HCT116 (cell line): ENCODE results near the gene BNIPL. TPM values are rescaled to one million over a fixed set of nuclear protein-coding genes. Genes with fewer than 3 reads are reported as not detected.
A peak's percentile ranks its signal among the peaks of the same experiment; 100 is the strongest.

ENCODE experiments used
- ATAC-seq: fragments of 200-7000 bp; cut with Tn5 transposase; 2 replicates; pipeline ENCODE4 v1.9.1; 2020; ENCODE audit warnings: mild to moderate bottlenecking, moderate library complexity
- BruUV-seq: library from RNA; stranded (reverse); fragments of 400-500 nt; replicated peaks from 2 replicates; lab custom pipeline; 2021; lab: Mats Ljungman, UMichigan
- CTCF ChIA-PET: fragments of 300-600 bp; sonication (Branson Sonifier 250); formaldehyde crosslinking; loops from one replicate; lab custom pipeline; 2021; ENCODE audit warnings: antibody characterized with exemption; lab: Charles Lee
- POLR2A ChIA-PET: fragments of 300-600, 350-600 bp; sonication (Branson Sonifier 250); formaldehyde crosslinking; loops from one replicate; lab custom pipeline; 2021; ENCODE audit warnings: antibody characterized with exemption; lab: Charles Lee
- RAD21 ChIA-PET, 2 experiments: fragments of 300-600 bp; sonication (Branson Sonifier 250); formaldehyde crosslinking; loops; one replicate each; lab custom pipeline; 2023; ENCODE audit warnings: low total read pairs in 2 of 2; ENCODE audit not compliant: uncharacterized antibody in 2 of 2, unreplicated experiment in 2 of 2, low non-redundant PET in 1 of 2; lab: Charles Lee
- DNase-seq: peaks from one replicate; pipeline ENCODE4 v3.0.0-alpha.2; 2010; ENCODE audit warnings: low read depth, low spot score
- H2AFZ ChIP-seq: fragments of 200-600 bp; shearing (Covaris generic), sonication (generic); 2 replicates; pipeline ENCODE4 v1.6.1; 2017; ENCODE audit warnings: low read depth, mixed run types, mixed read lengths, antibody characterized with exemption, low read length; ENCODE audit not compliant: poor library complexity, severe bottlenecking
- H3K27ac ChIP-seq: 2 replicates; pipeline ENCODE4 v1.5.1; 2012; ENCODE audit warnings: low read depth, low read length
- H3K27me3 ChIP-seq: fragments of 200-600 bp; sonication (generic); 2 replicates; pipeline ENCODE4 v1.6.1; 2016; ENCODE audit warnings: mixed run types, low read length, mixed read lengths; ENCODE audit not compliant: insufficient read depth
- H3K36me3 ChIP-seq, 2 experiments: fragments of 200-500 bp in 1 of 2; fragments of 200-600 bp in 1 of 2; sonication (Bioruptor generic) in 1 of 2; sonication (generic) in 1 of 2; 2 replicates each; pipeline versions ENCODE4 v1.5.1 to v1.6.1; 2014 to 2016; ENCODE audit warnings: low read length in 2 of 2, inconsistent platforms in 1 of 2, mixed read lengths in 1 of 2, mixed run types in 1 of 2; ENCODE audit not compliant: insufficient read depth in 2 of 2, control insufficient read depth in 1 of 2
- H3K4me1 ChIP-seq, 2 experiments: fragments of 200-600 bp in 1 of 2; sonication (generic) in 1 of 2; 2 replicates each; pipeline versions ENCODE4 v1.5.1 to v1.6.1; 2012 to 2017; ENCODE audit warnings: low read length in 2 of 2, inconsistent platforms in 1 of 2, mild to moderate bottlenecking in 1 of 2, mixed read lengths in 1 of 2, mixed run types in 1 of 2, moderate library complexity in 1 of 2; ENCODE audit not compliant: insufficient read depth in 2 of 2, control insufficient read depth in 1 of 2
- H3K4me2 ChIP-seq: fragments of 200-600 bp; sonication (generic); 2 replicates; pipeline ENCODE4 v1.6.1; 2017; ENCODE audit warnings: mixed run types, low read length, mixed read lengths
- H3K4me3 ChIP-seq, 2 experiments: fragments of 200-600 bp in 1 of 2; sonication (generic) in 1 of 2; replicated peaks in 1 of 2; 2 replicates each; pipeline ENCODE4 v1.5.1; 2011 to 2016; ENCODE audit warnings: low read length in 2 of 2, control low read depth in 1 of 2, low read depth in 1 of 2, mild to moderate bottlenecking in 1 of 2, mixed read lengths in 1 of 2, mixed run types in 1 of 2
- H3K79me2 ChIP-seq: fragments of 200-600 bp; sonication (generic); 2 replicates; pipeline ENCODE4 v1.6.1; 2017; ENCODE audit warnings: mild to moderate bottlenecking, mixed run types, low read length, moderate library complexity, mixed read lengths; ENCODE audit not compliant: insufficient read depth
- H3K9ac ChIP-seq: fragments of 200-600 bp; sonication (generic); 2 replicates; pipeline ENCODE4 v1.6.1; 2016; ENCODE audit warnings: low read length, mixed read lengths
- H3K9me2 ChIP-seq: fragments of 200-600 bp; sonication (generic), shearing (Covaris generic); 2 replicates; pipeline ENCODE4 v1.6.1; 2017; ENCODE audit warnings: mixed run types, mild to moderate bottlenecking, moderate library complexity; ENCODE audit not compliant: insufficient read depth
- H3K9me3 ChIP-seq, 2 experiments: fragments of 200-500 bp in 1 of 2; fragments of 200-600 bp in 1 of 2; sonication (Bioruptor generic) in 1 of 2; sonication (generic) in 1 of 2; 2 replicates each; pipeline ENCODE4 v1.6.1; 2014 to 2017; ENCODE audit warnings: low read length in 2 of 2, mixed read lengths in 2 of 2, inconsistent platforms in 1 of 2, low read depth in 1 of 2, mild to moderate bottlenecking in 1 of 2, mixed run types in 1 of 2, moderate library complexity in 1 of 2; ENCODE audit not compliant: control insufficient read depth in 1 of 2, insufficient read depth in 1 of 2
- H4K20me1 ChIP-seq: fragments of 200-600 bp; sonication (generic), shearing (Covaris generic); 2 replicates; pipeline ENCODE4 v1.6.1; 2017; ENCODE audit warnings: mixed run types, mild to moderate bottlenecking, moderate library complexity; ENCODE audit not compliant: insufficient read depth
- EZH2 ChIP-seq: fragments of 200-600 bp; sonication (generic); IDR thresholded peaks from 2 replicates; pipeline ENCODE4 v1.6.1; 2017; ENCODE audit warnings: antibody characterized with exemption, mixed run types
- JUND ChIP-seq: IDR thresholded peaks from 2 replicates; pipeline ENCODE4 v1.6.1; 2012
- RAD21 ChIP-seq: IDR thresholded peaks from 2 replicates; pipeline ENCODE4 v1.6.1; 2012; ENCODE audit warnings: low read depth, mild to moderate bottlenecking
- SRF ChIP-seq: IDR thresholded peaks from 2 replicates; pipeline ENCODE4 v1.6.1; 2012; ENCODE audit warnings: low read depth
- TCF7L2 ChIP-seq: IDR thresholded peaks from 2 replicates; pipeline ENCODE4 v1.7.0; 2011; ENCODE audit warnings: borderline replicate concordance, inconsistent platforms; ENCODE audit not compliant: insufficient read depth, insufficient read length; ENCODE audit errors: extremely low read depth
- intact Hi-C: fragments of 100-400 bp; cut with micrococcal nuclease; formaldehyde crosslinking; loops from 2 replicates; pipeline ENCODE4 v1.10.0; 2022
- total RNA-seq: library from RNA; stranded (reverse); gene quantifications from one replicate; pipeline ENCODE4 v1.2.1, GENCODE V29; 2021; ENCODE audit not compliant: unreplicated experiment
- TF ChIP-seq, protein P1 (sequence below), 3 experiments: fragments of 200-600 bp in 1 of 3; sonication (generic) in 1 of 3; IDR thresholded peaks in 2 of 3; conservative IDR thresholded peaks in 1 of 3; 2 replicates each; pipeline ENCODE4 v1.5.1; 2012 to 2017; ENCODE audit warnings: low read depth in 2 of 3, low read length in 2 of 3, antibody characterized with exemption in 1 of 3, borderline replicate concordance in 1 of 3, control low read depth in 1 of 3, mild to moderate bottlenecking in 1 of 3, mixed read lengths in 1 of 3, mixed run types in 1 of 3, moderate library complexity in 1 of 3; ENCODE audit not compliant: insufficient read depth in 1 of 3

The BNIPL gene
- total RNA-seq, 1 experiment from 2014 or later = 0.86 TPM

DNA sequence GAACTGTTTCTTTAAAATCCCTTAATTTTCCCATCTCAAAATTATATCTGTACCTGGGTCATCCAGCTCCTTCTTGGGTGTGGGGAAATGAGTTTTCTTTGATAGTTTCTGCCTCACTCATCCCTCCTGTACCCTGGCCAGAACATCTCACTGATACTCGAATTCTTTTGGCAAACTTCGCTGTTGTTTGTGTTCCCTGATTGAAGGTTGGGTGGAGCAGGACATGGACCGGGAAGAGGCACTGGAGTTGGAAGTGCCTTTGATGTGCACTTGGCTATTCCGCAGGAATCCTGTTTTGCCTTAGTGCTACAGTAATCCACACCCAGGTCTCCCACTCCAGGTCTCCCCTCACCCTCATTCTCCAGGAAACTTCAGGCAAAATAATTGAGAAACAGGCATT, 40.9 kb upstream of the BNIPL start:
- POLR2A ChIA-PET = interaction anchor here (1.4 kb wide), 1 partner anchor 11 kb away, joined by 4 read pairs; the partner anchor contains the start of gene MINDY1
- Histone ChIP-seq H2AFZ (no peak overlapping the region), H3K4me3 (no peak overlapping the region), H3K27me3 (no peaks in the 10 kb centered on the region), H3K4me1 (peaks cover 6 to 37% of the 10 kb centered on the region in 2 experiments; a peak in 3 of 4 replicates), H4K20me1 (no peaks in the 10 kb centered on the region), H3K9me2 (no peaks in the 10 kb centered on the region), H3K36me3 (no peaks in the 10 kb centered on the region), H3K79me2 (no peaks in the 10 kb centered on the region), H3K9ac (no peak overlapping the region), H3K4me2 (peak overlapping the region; percentile 46), H3K9me3 (no peaks in the 10 kb centered on the region), H3K27ac (no peak overlapping the region)
- no TSS peak for BruUV-seq
- TF ChIP-seq SRF = no peak
- TF ChIP-seq TCF7L2 = peak; percentile 23
- no peak for TF ChIP-seq JUND
- CTCF ChIA-PET = interaction anchor here (0.7 to 2.4 kb wide), 12 partner anchors 9 to 825 kb away, joined by 3 to 24 read pairs (median 5); partner anchors contain the start of genes ANXA9, CA14, FALEC and MINDY1
- DNase-seq (no peak), ATAC-seq (0 out of 2 replicates have a peak, but pooled peaks have one; percentile 7)
- intact Hi-C loops = loop anchor here (5.0 kb wide), 3 partner anchors 368 to 738 kb away; partner anchors contain the start of genes CA14 and ENSA
- RAD21 ChIA-PET = interaction anchor here (0.6 to 0.7 kb wide), 4 partner anchors 14 to 492 kb away, joined by 3 to 6 read pairs (median 3); partner anchors contain the start of gene ANXA9 (in 1 of the 2)

DNA sequence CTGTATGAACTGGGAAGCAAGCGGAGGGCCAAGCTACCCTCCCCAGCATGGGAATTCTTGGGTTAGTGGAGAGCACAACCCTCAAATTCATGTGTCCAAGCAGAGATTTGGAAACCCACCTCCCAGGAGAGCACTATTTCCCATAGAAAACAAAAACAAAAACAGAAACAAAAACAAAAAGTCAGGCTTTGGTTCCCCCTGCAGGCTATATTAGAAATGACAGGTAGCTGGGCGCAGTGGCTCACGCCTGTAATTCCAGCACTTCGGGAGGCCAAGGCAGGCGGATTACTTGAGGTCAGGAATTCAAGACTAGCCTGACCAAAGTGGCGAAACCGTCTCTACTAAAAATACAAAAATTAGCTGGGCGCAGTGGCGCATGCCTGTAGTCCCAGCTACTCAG, 40.5 kb upstream of the BNIPL start:
- BruUV-seq = no TSS peak
- CTCF ChIA-PET = interaction anchor here (0.6 to 2.4 kb wide), 17 partner anchors 10 to 825 kb away, joined by 3 to 24 read pairs (median 4); partner anchors contain the start of genes ANXA9, CA14, FALEC and GOLPH3L
- Histone ChIP-seq H2AFZ (no peak overlapping the region), H3K79me2 (no peaks in the 10 kb centered on the region), H3K4me3 (no peak overlapping the region), H3K36me3 (no peaks in the 10 kb centered on the region)
- DNase-seq (no peak), ATAC-seq (peak; percentile 73)
- POLR2A ChIA-PET = interaction anchor here (1.4 kb wide), 1 partner anchor 11 kb away, joined by 4 read pairs; the partner anchor contains the start of gene MINDY1
- intact Hi-C loops = loop anchor here (5.0 kb wide), 3 partner anchors 369 to 739 kb away; partner anchors contain the start of genes CA14 and ENSA
- TF ChIP-seq, protein P1, sequence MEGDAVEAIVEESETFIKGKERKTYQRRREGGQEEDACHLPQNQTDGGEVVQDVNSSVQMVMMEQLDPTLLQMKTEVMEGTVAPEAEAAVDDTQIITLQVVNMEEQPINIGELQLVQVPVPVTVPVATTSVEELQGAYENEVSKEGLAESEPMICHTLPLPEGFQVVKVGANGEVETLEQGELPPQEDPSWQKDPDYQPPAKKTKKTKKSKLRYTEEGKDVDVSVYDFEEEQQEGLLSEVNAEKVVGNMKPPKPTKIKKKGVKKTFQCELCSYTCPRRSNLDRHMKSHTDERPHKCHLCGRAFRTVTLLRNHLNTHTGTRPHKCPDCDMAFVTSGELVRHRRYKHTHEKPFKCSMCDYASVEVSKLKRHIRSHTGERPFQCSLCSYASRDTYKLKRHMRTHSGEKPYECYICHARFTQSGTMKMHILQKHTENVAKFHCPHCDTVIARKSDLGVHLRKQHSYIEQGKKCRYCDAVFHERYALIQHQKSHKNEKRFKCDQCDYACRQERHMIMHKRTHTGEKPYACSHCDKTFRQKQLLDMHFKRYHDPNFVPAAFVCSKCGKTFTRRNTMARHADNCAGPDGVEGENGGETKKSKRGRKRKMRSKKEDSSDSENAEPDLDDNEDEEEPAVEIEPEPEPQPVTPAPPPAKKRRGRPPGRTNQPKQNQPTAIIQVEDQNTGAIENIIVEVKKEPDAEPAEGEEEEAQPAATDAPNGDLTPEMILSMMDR (IDR thresholded peaks at IDR 0.05 in 2 of 3, conservative IDR thresholded peaks at IDR 0.05 in 1 of 3; ENCODE audit: borderline replicate concordance in 1 of 3, insufficient read depth in 1 of 3, low read depth in 2 of 3, low read length in 2 of 3) = peak; percentile 61 to 85 (median 76); a peak in 5 of 6 replicates
- TF ChIP-seq RAD21 (peak; percentile 87), EZH2 (no peak)
- TF ChIP-seq, all 23 proteins: peak for 2
- Histone ChIP-seq H3K9ac (no peak overlapping the region), H4K20me1 (no peaks in the 10 kb centered on the region), H3K9me3 (no peaks in the 10 kb centered on the region), H3K4me1 (peaks cover 6 to 37% of the 10 kb centered on the region in 2 experiments; a peak in 3 of 4 replicates), H3K4me2 (peak overlapping the region; percentile 46), H3K27me3 (no peaks in the 10 kb centered on the region), H3K9me2 (no peaks in the 10 kb centered on the region), H3K27ac (no peak overlapping the region)
- RAD21 ChIA-PET = interaction anchor here (0.6 to 0.7 kb wide), 3 partner anchors 14 to 510 kb away, joined by 3 to 6 read pairs (median 3); partner anchors contain the start of gene ANXA9 (in 1 of the 2)
